ENCODE data around the gene MAPKAP1.

GRCh38 chr9:125754096-125754495 is 47.1 kb upstream of the MAPKAP1 start:
- TF ChIP-seq CTCF (IDR thresholded peaks at IDR 0.05) (no peak), POLR2A (IDR thresholded peaks at IDR 0.05) (no peak)

Data from suprapubic skin (tissue), 3 donors.